Mucosa of descending colon (tissue), 3 donors: Measurements from ENCODE around the gene KLHL40. TPM values are rescaled to one million over a fixed set of nuclear protein-coding genes. Genes with fewer than 3 reads are reported as not detected.

Source experiments
- ATAC-seq: fragments of 200-7000 bp; cut with Tn5 transposase; one replicate; pipeline ENCODE4 v1.9.1; 2020; ENCODE audit warnings: mild to moderate bottlenecking, moderate library complexity
- DNase-seq, 3 donors: peaks; one replicate each; pipeline ENCODE4 v3.0.0-alpha.2; 2020
- H3K36me3 ChIP-seq: fragments of 200-600 bp; one replicate; pipeline ENCODE4 v1.8.0; 2021; ENCODE audit warnings: low read depth, mild to moderate bottlenecking
- H3K4me1 ChIP-seq: fragments of 200-600 bp; one replicate; pipeline ENCODE4 v1.8.0; 2021; ENCODE audit warnings: low read depth, mild to moderate bottlenecking
- H3K4me3 ChIP-seq: fragments of 200-600 bp; one replicate; pipeline ENCODE4 v1.8.0; 2021; ENCODE audit warnings: mild to moderate bottlenecking
- H3K9me3 ChIP-seq: fragments of 200-600 bp; one replicate; pipeline ENCODE4 v1.8.0; 2021; ENCODE audit warnings: mild to moderate bottlenecking
- CTCF ChIP-seq: fragments of 200-600 bp; IDR thresholded peaks from one replicate; pipeline ENCODE4 v1.8.0; 2022; ENCODE audit warnings: antibody characterized with exemption, mild to moderate bottlenecking
- intact Hi-C, 2 donors: fragments of 100-400 bp; cut with DNase I in 1 of 2; cut with micrococcal nuclease in 1 of 2; formaldehyde crosslinking; loops; one replicate each; pipeline versions ENCODE4 v1.11.0 to v1.11.1; 2022; cut with DNase I, micrococcal nuclease
- total RNA-seq, 3 donors: library from RNA; stranded (reverse); fragmentation: NEBNext Ultra II Directional in 2 of 3; extraction: Animal tissue kit (Norgen Biotek cat#: 25700) in 2 of 3; gene quantifications; one replicate each; pipeline versions ENCODE4 v1.2.1 to v1.2.4, GENCODE V29; 2021 to 2023
- donor health status: DM: no; HTN: no; CAD: no; lungs with moderate emphysema.
- donor health status: DM: no; HTN: no; CAD: no.
- donor health status: DM: no; HTN: yes; CAD: no.

Gene KLHL40
- total RNA-seq, 3 donors from 2014 or later = not detected

DNA sequence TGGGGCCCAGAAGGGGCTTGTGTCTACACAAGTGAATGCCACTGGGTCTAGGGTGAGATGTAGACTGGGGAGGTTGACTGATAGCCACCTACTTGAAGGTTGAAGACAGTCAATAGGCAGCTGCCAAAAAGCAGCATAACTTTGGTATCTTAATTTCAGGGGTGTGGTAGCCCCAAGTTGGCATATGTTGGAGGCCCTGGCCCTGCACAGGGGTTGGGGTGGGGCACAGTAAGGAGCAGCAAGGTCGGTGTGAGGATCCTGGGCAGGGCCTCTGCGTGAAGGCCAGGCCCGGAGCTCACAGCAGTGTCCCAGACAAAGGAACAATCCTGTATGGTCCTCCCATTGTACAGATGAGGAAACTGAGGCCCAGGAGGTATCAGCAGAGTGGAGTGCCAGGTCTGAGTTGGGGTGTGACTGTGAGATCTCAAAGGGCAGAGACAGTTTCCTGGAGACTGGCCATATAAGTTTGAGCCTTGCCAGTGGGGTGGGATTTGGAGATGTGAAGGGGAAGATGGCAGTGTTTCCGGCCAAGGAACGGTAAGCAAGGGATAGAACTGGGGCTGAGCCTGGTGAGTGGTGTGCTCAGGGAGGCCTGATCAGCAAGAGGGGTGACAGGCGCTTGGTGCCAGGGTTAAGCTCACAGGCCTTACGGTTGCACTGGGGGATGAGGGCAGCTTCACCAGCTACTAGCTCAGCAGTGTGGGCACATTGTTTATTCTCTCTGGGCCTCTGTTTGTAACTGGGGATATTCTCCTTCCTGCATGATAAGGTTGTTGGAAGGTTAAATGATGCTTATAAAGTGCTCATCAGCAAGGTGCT, 1.7 kb downstream of the KLHL40 start:
- intact Hi-C loops = no loop called here
- ATAC-seq (no peak), DNase-seq (peak in 1 of 3 donors; percentile 16)
- TF ChIP-seq CTCF = no peak
- H3K9me3 ChIP-seq = no peaks in the 10 kb centered on the region
- no peaks in the 10 kb centered on the region for H3K4me1 ChIP-seq
- H3K4me3 ChIP-seq = no peak overlapping the region
- no peaks in the 10 kb centered on the region for H3K36me3 ChIP-seq

- H3K9me3 ChIP-seq = no peaks in the 10 kb centered on the region
- DNase-seq = peak in 1 of 3 donors; percentile 46
- no peaks in the 10 kb centered on the region for H3K4me1 ChIP-seq
- no peak for TF ChIP-seq CTCF
- H3K36me3 ChIP-seq = no peaks in the 10 kb centered on the region
- intact Hi-C loops = no loop called here
- no peak overlapping the region for H3K4me3 ChIP-seq
- no peak for ATAC-seq
Measured at GRCh38 chr3:42688016-42688415, 2.7 kb downstream of the KLHL40 start.

DNA sequence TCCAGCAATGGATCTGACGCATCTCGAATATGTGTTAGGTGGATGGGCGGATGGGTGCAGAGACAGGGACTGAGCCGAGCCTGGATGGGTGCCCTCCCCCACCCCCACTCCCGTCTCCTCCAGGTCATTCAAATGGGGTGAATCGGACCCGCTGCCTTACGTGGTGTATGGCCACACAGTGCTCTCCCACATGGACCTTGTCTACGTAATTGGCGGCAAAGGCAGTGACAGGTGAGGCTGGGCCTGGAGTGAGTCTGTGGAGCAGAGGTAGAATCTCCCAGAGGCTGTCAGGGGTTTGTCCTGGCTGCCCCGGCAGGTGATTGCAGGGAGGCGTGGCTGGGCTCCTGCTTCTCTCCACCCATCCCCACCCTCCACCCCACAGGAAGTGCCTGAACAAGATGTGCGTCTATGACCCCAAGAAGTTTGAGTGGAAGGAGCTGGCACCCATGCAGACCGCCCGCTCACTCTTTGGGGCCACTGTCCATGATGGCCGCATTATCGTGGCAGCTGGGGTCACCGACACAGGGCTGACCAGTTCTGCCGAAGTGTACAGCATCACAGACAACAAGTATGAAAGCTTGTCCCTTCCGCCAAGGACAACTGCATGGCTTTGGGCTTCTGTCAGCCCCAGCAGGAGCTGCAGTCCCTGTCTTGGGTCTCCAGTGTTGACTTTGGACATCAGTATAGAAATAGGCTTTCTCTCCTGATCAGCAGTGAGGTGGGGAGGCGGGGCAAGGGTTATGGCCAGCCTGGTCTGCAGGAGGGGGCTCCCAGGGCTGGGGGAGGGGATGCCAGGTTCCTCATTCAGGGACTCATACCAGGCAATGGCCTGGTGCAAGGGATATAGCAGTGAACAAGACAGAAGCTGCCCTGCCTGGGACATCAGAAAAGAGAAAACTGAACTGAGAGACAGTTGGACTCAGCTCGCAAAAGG, 3.4 kb downstream of the KLHL40 start:
- ATAC-seq = no peak
- Histone ChIP-seq H3K4me1 (no peaks in the 10 kb centered on the region), H3K9me3 (no peaks in the 10 kb centered on the region), H3K36me3 (no peaks in the 10 kb centered on the region), H3K4me3 (no peak overlapping the region)
- no peak for TF ChIP-seq CTCF
- intact Hi-C loops = no loop called here
- peak in 1 of 3 donors; percentile 27 for DNase-seq

DNA sequence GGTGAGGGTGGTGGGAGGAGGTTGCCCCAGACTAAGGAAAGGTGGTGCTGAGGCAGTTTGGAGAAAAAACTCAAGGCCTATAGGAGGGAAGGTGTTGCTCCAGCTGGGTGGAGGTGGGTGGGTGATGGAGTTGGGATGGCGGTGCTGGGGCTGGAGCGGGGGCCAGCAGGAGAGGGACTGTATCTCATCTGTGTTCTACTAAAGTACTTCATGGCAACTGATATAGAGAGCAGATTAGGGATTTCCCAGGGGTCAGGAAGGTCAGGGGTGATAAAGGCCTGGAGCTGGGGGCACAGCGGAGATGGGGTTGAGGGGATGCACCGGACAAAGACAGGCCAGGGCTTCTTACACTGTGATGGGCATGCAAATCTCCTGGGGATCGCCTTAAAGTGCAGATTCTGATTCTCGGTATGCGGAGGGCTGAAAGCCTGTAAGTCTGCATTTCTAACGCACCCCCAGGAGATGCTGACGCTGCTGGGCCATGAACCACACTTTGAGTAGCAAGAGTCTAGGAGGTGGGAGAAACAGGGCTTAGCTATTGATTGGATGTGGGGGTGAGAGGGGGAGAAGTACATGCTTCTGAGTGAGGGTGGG, 4.2 kb downstream of the KLHL40 start:
- Histone ChIP-seq H3K9me3 (no peaks in the 10 kb centered on the region), H3K4me1 (no peaks in the 10 kb centered on the region), H3K4me3 (no peak overlapping the region), H3K36me3 (no peaks in the 10 kb centered on the region)
- peak in 1 of 3 donors; percentile 17 for DNase-seq
- TF ChIP-seq CTCF = no peak
- ATAC-seq = no peak
- intact Hi-C loops = no loop called here

DNA sequence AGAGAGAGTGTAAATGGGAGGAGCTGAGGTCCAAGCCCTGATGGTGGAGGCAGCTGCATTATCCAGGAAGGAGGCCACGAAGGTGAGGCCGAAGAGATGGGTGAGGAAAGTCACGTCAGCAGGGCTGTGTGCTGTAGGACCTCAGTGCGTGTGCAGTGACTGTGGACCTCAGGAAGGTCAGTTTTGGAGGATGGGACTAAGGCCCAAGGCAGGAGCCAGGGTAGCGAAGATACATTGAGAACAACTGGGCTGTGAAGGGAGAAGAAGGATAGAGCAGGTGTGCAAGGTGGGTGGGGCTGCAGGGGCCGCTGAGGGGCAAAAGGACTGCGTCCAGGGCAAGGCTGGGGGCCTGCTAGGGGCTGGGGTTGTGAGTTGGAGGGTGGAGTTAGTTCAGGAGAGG, 4.9 kb downstream of the KLHL40 start:
- intact Hi-C loops = no loop called here
- Histone ChIP-seq H3K4me3 (no peak overlapping the region), H3K9me3 (no peaks in the 10 kb centered on the region), H3K36me3 (no peaks in the 10 kb centered on the region), H3K4me1 (no peaks in the 10 kb centered on the region)
- ATAC-seq = no peak
- DNase-seq = peak in 1 of 3 donors; percentile 15
- no peak for TF ChIP-seq CTCF
